NT2/D1 (cell line): ENCODE results near the gene DCTN3.

ENCODE experiments used
- SUZ12 ChIP-seq: IDR thresholded peaks from 2 replicates; pipeline ENCODE4 v1.6.1; 2011; ENCODE audit not compliant: insufficient read length, insufficient read depth; ENCODE audit errors: extremely low read depth
- YY1 ChIP-seq: IDR thresholded peaks from 2 replicates; pipeline ENCODE4 v1.6.1; 2011; ENCODE audit not compliant: insufficient read length, insufficient read depth
- ZNF274 ChIP-seq: IDR thresholded peaks from 2 replicates; pipeline ENCODE4 v1.6.1; 2011; ENCODE audit warnings: mild to moderate bottlenecking, low read depth, low read length

- TF ChIP-seq YY1: no peak
- TF ChIP-seq SUZ12: no peak
- no peak for TF ChIP-seq ZNF274
These were observed 28.9 kb downstream of the DCTN3 start for GRCh38 chr9:34591248-34591916.
